HEK293 (cell line): ENCODE data around the gene RNF222.

Experiments
- CTCF ChIA-PET: fragments of 350-600 bp; formaldehyde crosslinking; extraction: SDS; loops from one replicate; lab custom pipeline; 2021; ENCODE audit warnings: antibody characterized with exemption; lab: Yijun Ruan, JAX
- POLR2A ChIA-PET: fragments of 300-600 bp; formaldehyde crosslinking; extraction: SDS; loops from one replicate; lab custom pipeline; 2020; ENCODE audit warnings: antibody characterized with exemption, inconsistent platforms; lab: Yijun Ruan, JAX
- H3K27ac ChIP-seq: fragments of 200-500 bp; sonication (Bioruptor generic); 2 replicates; pipeline ENCODE4 v1.5.1; 2014; ENCODE audit warnings: low read depth, low read length, control low read depth, inconsistent platforms; ENCODE audit errors: extremely low read depth
- H3K36me3 ChIP-seq, 2 experiments: fragments of 200-500 bp in 1 of 2; sonication (Bioruptor generic) in 1 of 2; 1 replicate in 1 of 2; 2 replicates in 1 of 2; pipeline ENCODE4 v1.5.1; 2014 to 2017; ENCODE audit warnings: inconsistent platforms in 2 of 2, low read length in 2 of 2; ENCODE audit not compliant: control insufficient read depth in 2 of 2, insufficient read depth in 1 of 2
- H3K4me1 ChIP-seq: fragments of 200-500 bp; sonication (Bioruptor generic); 2 replicates; pipeline ENCODE4 v1.5.1; 2014; ENCODE audit warnings: mild to moderate bottlenecking, low read length, inconsistent platforms; ENCODE audit not compliant: control insufficient read depth, insufficient read depth
- H3K4me3 ChIP-seq: 2 replicates; pipeline ENCODE4 v1.5.1; 2011; ENCODE audit warnings: low read depth, mild to moderate bottlenecking, control low read depth, low read length, moderate library complexity
- H3K9me3 ChIP-seq: fragments of 200-500 bp; sonication (Bioruptor generic); 2 replicates; pipeline ENCODE4 v1.5.1; 2014; ENCODE audit warnings: low read depth, low read length, inconsistent platforms; ENCODE audit not compliant: control insufficient read depth, insufficient read depth
- BCL11B ChIP-seq: fragments of 450-650 bp; formaldehyde crosslinking; IDR thresholded peaks from 2 replicates; pipeline ENCODE4 v1.5.1; 2016; ENCODE audit warnings: low read depth, missing biosample characterization, missing genetic modification characterization
- GLI4 ChIP-seq: fragments of 450-650 bp; formaldehyde crosslinking; IDR thresholded peaks from 2 replicates; pipeline ENCODE4 v1.5.1; 2016; ENCODE audit warnings: missing biosample characterization, missing genetic modification characterization
- SCRT2 ChIP-seq: fragments of 450-650 bp; formaldehyde crosslinking; IDR thresholded peaks from 2 replicates; pipeline ENCODE4 v1.5.1; 2016; ENCODE audit warnings: missing biosample characterization, missing genetic modification characterization
- YY1 ChIP-seq: fragments of 450-650 bp; formaldehyde crosslinking; IDR thresholded peaks from 2 replicates; pipeline ENCODE4 v1.5.1; 2018; ENCODE audit warnings: missing biosample characterization, missing genetic modification characterization
- ZFP37 ChIP-seq: fragments of 450-650 bp; formaldehyde crosslinking; IDR thresholded peaks from 2 replicates; pipeline ENCODE4 v1.5.1; 2016; ENCODE audit warnings: missing biosample characterization, missing genetic modification characterization
- ZNF311 ChIP-seq: fragments of 450-650 bp; formaldehyde crosslinking; IDR thresholded peaks from 2 replicates; pipeline ENCODE4 v1.5.1; 2017; ENCODE audit warnings: missing biosample characterization, missing genetic modification characterization, borderline replicate concordance
- ZNF324 ChIP-seq: fragments of 450-650 bp; formaldehyde crosslinking; IDR thresholded peaks from 2 replicates; pipeline ENCODE4 v1.5.1; 2016; ENCODE audit warnings: missing biosample characterization, missing genetic modification characterization
- ZNF350 ChIP-seq: fragments of 450-650 bp; formaldehyde crosslinking; IDR thresholded peaks from 2 replicates; pipeline ENCODE4 v1.5.0; 2017; ENCODE audit warnings: missing biosample characterization, mild to moderate bottlenecking, missing genetic modification characterization
- ZNF366 ChIP-seq: fragments of 450-650 bp; formaldehyde crosslinking; conservative IDR thresholded peaks from 2 replicates; pipeline ENCODE4 v1.5.1; 2016; ENCODE audit warnings: missing biosample characterization, missing genetic modification characterization
- ZNF37A ChIP-seq: fragments of 450-650 bp; IDR thresholded peaks from 2 replicates; pipeline ENCODE4 v1.5.1; 2018; ENCODE audit warnings: missing biosample characterization, missing genetic modification characterization
- ZNF404 ChIP-seq: fragments of 450-650 bp; formaldehyde crosslinking; IDR thresholded peaks from 2 replicates; pipeline ENCODE4 v1.5.1; 2017; ENCODE audit warnings: missing biosample characterization, missing genetic modification characterization
- ZNF416 ChIP-seq: fragments of 450-650 bp; formaldehyde crosslinking; IDR thresholded peaks from 2 replicates; pipeline ENCODE4 v1.5.1; 2016; ENCODE audit warnings: missing biosample characterization, missing genetic modification characterization
- ZNF596 ChIP-seq: fragments of 450-650 bp; IDR thresholded peaks from 2 replicates; pipeline ENCODE4 v1.5.0; 2018; ENCODE audit warnings: missing biosample characterization, mild to moderate bottlenecking, missing genetic modification characterization, moderate library complexity
- ZNF600 ChIP-seq: fragments of 450-650 bp; formaldehyde crosslinking; IDR thresholded peaks from 2 replicates; pipeline ENCODE4 v1.5.1; 2016; ENCODE audit warnings: missing biosample characterization, missing genetic modification characterization
- ZSCAN23 ChIP-seq: fragments of 450-650 bp; formaldehyde crosslinking; IDR thresholded peaks from 2 replicates; pipeline ENCODE4 v1.5.1; 2016; ENCODE audit warnings: missing biosample characterization, missing genetic modification characterization
- TF ChIP-seq, protein P1 (sequence below): fragments of 450-650 bp; formaldehyde crosslinking; IDR thresholded peaks from 2 replicates; pipeline ENCODE4 v1.5.1; 2017; ENCODE audit warnings: missing biosample characterization, missing genetic modification characterization
- TF ChIP-seq, protein P2 (sequence below): fragments of 450-650 bp; formaldehyde crosslinking; IDR thresholded peaks from 2 replicates; pipeline ENCODE4 v1.5.1; 2016; ENCODE audit warnings: missing biosample characterization, missing genetic modification characterization

The RNF222 gene

GRCh38 chr17:8382880-8383142 is 14.8 kb downstream of the RNF222 start:
- ChIA-PET POLR2A (interaction anchor here (0.7 to 1.4 kb wide), 2 partner anchors 45 to 53 kb away, joined by 3 to 5 read pairs; partner anchors contain the start of gene NDEL1), CTCF (interaction anchor here (0.6 to 1.8 kb wide), 7 partner anchors 12 to 363 kb away, joined by 3 to 13 read pairs (median 4); no protein-coding TSS in a partner anchor)
- Histone ChIP-seq H3K9me3 (no peaks in the 10 kb centered on the region), H3K4me1 (peaks cover 13% of the 10 kb centered on the region), H3K36me3 (peaks cover 40 to 46% of the 10 kb centered on the region in 2 experiments), H3K4me3 (peak overlapping the region; percentile 90), H3K27ac (peak overlapping the region; percentile 97)
- TF ChIP-seq ZNF600 (tag by site-specific recombination) = 0 out of 2 replicates have a peak, but pooled peaks have one; percentile 47
- no peak for TF ChIP-seq ZNF324 (tag by site-specific recombination)
- no peak for TF ChIP-seq ZNF416
- peak; percentile 28; the same call in 1 of the 2 replicates for TF ChIP-seq SCRT2 (tag by site-specific recombination)
- no peak for TF ChIP-seq BCL11B (tag by site-specific recombination)
- peak; percentile 87 for TF ChIP-seq ZNF366 (tag by site-specific recombination)
- TF ChIP-seq ZNF596 (tag by site-specific recombination) = 0 out of 2 replicates have a peak, but pooled peaks have one; percentile 13
- peak; percentile 82 for TF ChIP-seq YY1
- 0 out of 2 replicates have a peak, but pooled peaks have one; percentile 41 for TF ChIP-seq ZSCAN23 (tag by site-specific recombination)
- TF ChIP-seq GLI4 (tag by site-specific recombination) = no peak
- TF ChIP-seq ZNF350 (tag by site-specific recombination) = no peak
- no peak for TF ChIP-seq ZNF311
- TF ChIP-seq ZFP37 (tag by site-specific recombination) = 0 out of 2 replicates have a peak, but pooled peaks have one; percentile 57

DNA sequence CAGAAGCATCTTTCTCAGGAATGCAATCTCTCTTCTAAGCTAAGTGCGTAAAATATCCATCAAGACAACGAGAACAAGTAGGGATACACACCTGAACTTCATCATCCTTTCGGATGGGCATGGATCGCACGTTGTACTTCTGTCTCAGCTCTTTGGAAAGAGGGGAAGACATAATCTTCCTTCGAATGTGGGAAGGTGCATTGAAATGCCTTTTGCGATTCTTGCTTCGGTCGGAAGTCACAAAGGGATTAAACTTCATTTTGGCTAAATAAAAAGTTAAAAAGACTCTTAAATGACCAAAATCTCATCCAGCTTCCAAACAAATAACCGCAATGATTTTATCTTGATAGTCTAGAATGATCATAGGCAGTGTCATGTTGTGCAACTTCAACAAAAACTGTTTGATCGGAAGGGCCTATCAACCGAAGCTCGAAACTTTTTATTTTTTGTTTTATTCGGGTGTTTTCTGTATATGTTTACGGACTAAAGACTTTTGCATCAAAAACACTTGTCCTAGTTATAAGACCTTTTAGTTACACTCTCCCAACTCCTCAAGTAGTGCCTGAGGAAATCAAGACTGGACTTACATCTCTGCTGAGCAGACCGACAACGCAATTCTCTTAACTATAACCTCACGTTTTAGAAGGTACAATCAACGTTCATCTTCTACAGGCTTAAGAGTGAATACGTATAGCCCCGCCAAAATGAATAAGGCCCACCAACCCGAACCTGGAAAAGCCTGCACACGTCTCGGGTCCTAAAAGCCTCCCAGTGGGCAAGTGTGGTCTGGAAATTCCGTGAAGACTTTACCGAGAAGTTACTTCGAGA is 15.4 kb downstream of the RNF222 start:
- H3K4me1 ChIP-seq = peaks cover 13% of the 10 kb centered on the region
- ChIA-PET CTCF (interaction anchor here (0.6 to 1.8 kb wide), 8 partner anchors 11 to 364 kb away, joined by 3 to 13 read pairs (median 4); no protein-coding TSS in a partner anchor), POLR2A (interaction anchor here (0.7 to 1.4 kb wide), 6 partner anchors 11 to 226 kb away, joined by 3 to 10 read pairs (median 3); partner anchors contain the start of genes AURKB and NDEL1)
- peak overlapping the region; percentile 90 for H3K4me3 ChIP-seq
- no peaks in the 10 kb centered on the region for H3K9me3 ChIP-seq
- TF ChIP-seq ZNF404 (tag by site-specific recombination) = no peak
- 0 out of 2 replicates have a peak, but pooled peaks have one; percentile 12 for TF ChIP-seq ZNF37A (tag by site-specific recombination)
- TF ChIP-seq, protein P1, sequence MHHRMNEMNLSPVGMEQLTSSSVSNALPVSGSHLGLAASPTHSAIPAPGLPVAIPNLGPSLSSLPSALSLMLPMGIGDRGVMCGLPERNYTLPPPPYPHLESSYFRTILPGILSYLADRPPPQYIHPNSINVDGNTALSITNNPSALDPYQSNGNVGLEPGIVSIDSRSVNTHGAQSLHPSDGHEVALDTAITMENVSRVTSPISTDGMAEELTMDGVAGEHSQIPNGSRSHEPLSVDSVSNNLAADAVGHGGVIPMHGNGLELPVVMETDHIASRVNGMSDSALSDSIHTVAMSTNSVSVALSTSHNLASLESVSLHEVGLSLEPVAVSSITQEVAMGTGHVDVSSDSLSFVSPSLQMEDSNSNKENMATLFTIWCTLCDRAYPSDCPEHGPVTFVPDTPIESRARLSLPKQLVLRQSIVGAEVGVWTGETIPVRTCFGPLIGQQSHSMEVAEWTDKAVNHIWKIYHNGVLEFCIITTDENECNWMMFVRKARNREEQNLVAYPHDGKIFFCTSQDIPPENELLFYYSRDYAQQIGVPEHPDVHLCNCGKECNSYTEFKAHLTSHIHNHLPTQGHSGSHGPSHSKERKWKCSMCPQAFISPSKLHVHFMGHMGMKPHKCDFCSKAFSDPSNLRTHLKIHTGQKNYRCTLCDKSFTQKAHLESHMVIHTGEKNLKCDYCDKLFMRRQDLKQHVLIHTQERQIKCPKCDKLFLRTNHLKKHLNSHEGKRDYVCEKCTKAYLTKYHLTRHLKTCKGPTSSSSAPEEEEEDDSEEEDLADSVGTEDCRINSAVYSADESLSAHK (tag by site-specific recombination) = no peak
- TF ChIP-seq, protein P2, sequence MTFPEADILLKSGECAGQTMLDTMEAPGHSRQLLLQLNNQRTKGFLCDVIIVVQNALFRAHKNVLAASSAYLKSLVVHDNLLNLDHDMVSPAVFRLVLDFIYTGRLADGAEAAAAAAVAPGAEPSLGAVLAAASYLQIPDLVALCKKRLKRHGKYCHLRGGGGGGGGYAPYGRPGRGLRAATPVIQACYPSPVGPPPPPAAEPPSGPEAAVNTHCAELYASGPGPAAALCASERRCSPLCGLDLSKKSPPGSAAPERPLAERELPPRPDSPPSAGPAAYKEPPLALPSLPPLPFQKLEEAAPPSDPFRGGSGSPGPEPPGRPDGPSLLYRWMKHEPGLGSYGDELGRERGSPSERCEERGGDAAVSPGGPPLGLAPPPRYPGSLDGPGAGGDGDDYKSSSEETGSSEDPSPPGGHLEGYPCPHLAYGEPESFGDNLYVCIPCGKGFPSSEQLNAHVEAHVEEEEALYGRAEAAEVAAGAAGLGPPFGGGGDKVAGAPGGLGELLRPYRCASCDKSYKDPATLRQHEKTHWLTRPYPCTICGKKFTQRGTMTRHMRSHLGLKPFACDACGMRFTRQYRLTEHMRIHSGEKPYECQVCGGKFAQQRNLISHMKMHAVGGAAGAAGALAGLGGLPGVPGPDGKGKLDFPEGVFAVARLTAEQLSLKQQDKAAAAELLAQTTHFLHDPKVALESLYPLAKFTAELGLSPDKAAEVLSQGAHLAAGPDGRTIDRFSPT (tag by site-specific recombination) = no peak
- H3K36me3 ChIP-seq = peaks cover 46 to 52% of the 10 kb centered on the region in 2 experiments
- H3K27ac ChIP-seq = peak overlapping the region; percentile 97
